ENCODE data around the gene SPNS1. TPM values are rescaled to one million over a fixed set of nuclear protein-coding genes. Genes with fewer than 3 reads are reported as not detected.

The SPNS1 gene
- total RNA-seq, 2 experiments from 2014 or later = 31.7 to 31.8 TPM

Other genes starting within 250 kb of the SPNS1 start
- gene NPIPB9, start 223.0 kb upstream of the SPNS1 start, total RNA-seq = 1 to 10 TPM; 3.3 to 4.2 TPM
- 100 to 1,000 TPM; 309 to 322 TPM for gene ATXN2L, start 151.8 kb upstream of the SPNS1 start, total RNA-seq
- gene TUFM, start 128.4 kb upstream of the SPNS1 start, total RNA-seq = 100 to 1,000 TPM; 111 to 119 TPM
- gene SH2B1, start 110.9 kb upstream of the SPNS1 start, total RNA-seq = 10 to 100 TPM; 50.7 to 53.5 TPM
- gene ATP2A1, start 96.3 kb upstream of the SPNS1 start, total RNA-seq = under 1 TPM; 0.24 to 0.97 TPM
- 10 to 100 TPM; 26.5 to 29.0 TPM for gene RABEP2, start 49.5 kb upstream of the SPNS1 start, total RNA-seq
- gene CD19, start 42.8 kb upstream of the SPNS1 start, total RNA-seq = 1 to 10 TPM; 1.1 to 1.8 TPM
- gene NFATC2IP, start 23.8 kb upstream of the SPNS1 start, total RNA-seq = 10 to 100 TPM; 45.8 to 52.5 TPM
- gene LAT, start 10.3 kb downstream of the SPNS1 start, total RNA-seq = 100 to 1,000 TPM; 175 to 176 TPM